SK-N-MC (cell line): ENCODE results near the gene CNMD.

Source experiments
- EZH2 ChIP-seq: fragments of 200-600 bp; sonication (generic); IDR thresholded peaks from one replicate; pipeline ENCODE4 v1.6.1; 2017; ENCODE audit warnings: antibody characterized with exemption
- POLR2AphosphoS5 ChIP-seq: IDR thresholded peaks from 2 replicates; pipeline ENCODE4 v1.6.1; 2012; ENCODE audit warnings: mild to moderate bottlenecking, low read depth, low read length, borderline replicate concordance

DNA sequence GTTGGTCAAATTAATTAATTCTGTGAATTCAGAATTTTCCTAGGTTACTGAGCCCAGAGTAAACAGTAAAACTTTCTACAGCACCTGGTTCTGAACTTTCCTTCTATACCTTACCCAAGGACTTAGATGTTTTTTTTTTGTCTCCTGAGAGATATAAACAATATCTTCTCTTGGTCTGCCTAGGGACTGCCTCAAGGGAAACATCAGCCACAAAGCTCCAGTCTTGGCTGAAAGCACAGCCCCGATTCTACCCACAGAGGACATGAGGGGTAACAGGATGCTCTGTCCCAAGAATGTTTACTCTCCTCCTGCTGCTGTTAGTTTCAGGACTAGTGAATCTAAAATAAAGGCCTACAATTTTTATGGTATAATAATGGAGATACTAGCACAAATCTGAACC, 14.3 kb downstream of the CNMD start:
- TF ChIP-seq EZH2 (no peak), POLR2AphosphoS5 (no peak)
